Measurements from ENCODE around the gene PDCD10.

GRCh38 chr3:167679526-167679925 is 55.2 kb downstream of the PDCD10 start:
- TF ChIP-seq, protein P1, sequence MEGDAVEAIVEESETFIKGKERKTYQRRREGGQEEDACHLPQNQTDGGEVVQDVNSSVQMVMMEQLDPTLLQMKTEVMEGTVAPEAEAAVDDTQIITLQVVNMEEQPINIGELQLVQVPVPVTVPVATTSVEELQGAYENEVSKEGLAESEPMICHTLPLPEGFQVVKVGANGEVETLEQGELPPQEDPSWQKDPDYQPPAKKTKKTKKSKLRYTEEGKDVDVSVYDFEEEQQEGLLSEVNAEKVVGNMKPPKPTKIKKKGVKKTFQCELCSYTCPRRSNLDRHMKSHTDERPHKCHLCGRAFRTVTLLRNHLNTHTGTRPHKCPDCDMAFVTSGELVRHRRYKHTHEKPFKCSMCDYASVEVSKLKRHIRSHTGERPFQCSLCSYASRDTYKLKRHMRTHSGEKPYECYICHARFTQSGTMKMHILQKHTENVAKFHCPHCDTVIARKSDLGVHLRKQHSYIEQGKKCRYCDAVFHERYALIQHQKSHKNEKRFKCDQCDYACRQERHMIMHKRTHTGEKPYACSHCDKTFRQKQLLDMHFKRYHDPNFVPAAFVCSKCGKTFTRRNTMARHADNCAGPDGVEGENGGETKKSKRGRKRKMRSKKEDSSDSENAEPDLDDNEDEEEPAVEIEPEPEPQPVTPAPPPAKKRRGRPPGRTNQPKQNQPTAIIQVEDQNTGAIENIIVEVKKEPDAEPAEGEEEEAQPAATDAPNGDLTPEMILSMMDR (IDR thresholded peaks at IDR 0.05; ENCODE audit: poor library complexity) = no peak
- no peak for TF ChIP-seq EZH2phosphoT487 (IDR thresholded peaks at IDR 0.05; ENCODE audit: low read depth, severe bottlenecking, unreplicated experiment)
